Measurements from ENCODE around the gene CIC.

The CIC gene

GRCh38 chr19:42277821-42278451 lies 8.9 kb downstream of the CIC start:
- DNase-seq (ENCODE audit: low read depth), result no peak

GRCh38 chr19:42278452-42279154 lies 9.6 kb downstream of the CIC start:
- no peak for DNase-seq (ENCODE audit: low read depth)

GRCh38 chr19:42279155-42279901 lies 10.3 kb downstream of the CIC start:
- DNase-seq (ENCODE audit: low read depth), result no peak

GRCh38 chr19:42279902-42280814 lies 11.1 kb downstream of the CIC start:
- DNase-seq (ENCODE audit: low read depth), result peak; percentile 83

- no peak for DNase-seq (ENCODE audit: low read depth)
Observed at GRCh38 chr19:42280815-42281145, 11.7 kb downstream of the CIC start.

GRCh38 chr19:42281146-42281826 lies 12.2 kb downstream of the CIC start:
- no peak for DNase-seq (ENCODE audit: low read depth)

GRCh38 chr19:42281827-42282762 lies 13.0 kb downstream of the CIC start:
- DNase-seq (ENCODE audit: low read depth), result no peak

- no peak for DNase-seq (ENCODE audit: low read depth)
Observed at GRCh38 chr19:42282819-42283187, 13.8 kb downstream of the CIC start.

GRCh38 chr19:42283188-42284065 lies 14.4 kb downstream of the CIC start:
- DNase-seq (ENCODE audit: low read depth), result peak; percentile 94

GRCh38 chr19:42284066-42284501 lies 15.0 kb downstream of the CIC start:
- peak; percentile 82 for DNase-seq (ENCODE audit: low read depth)

- no peak for DNase-seq (ENCODE audit: low read depth)
Observed at GRCh38 chr19:42284591-42285341, 15.7 kb downstream of the CIC start.

GRCh38 chr19:42285541-42285941 lies 16.5 kb downstream of the CIC start:
- no peak for DNase-seq (ENCODE audit: low read depth)

- no peak for DNase-seq (ENCODE audit: low read depth)
Observed at GRCh38 chr19:42285988-42286348, 16.9 kb downstream of the CIC start.

- no peak for DNase-seq (ENCODE audit: low read depth)
Observed at GRCh38 chr19:42286349-42287016, 17.4 kb downstream of the CIC start.

GRCh38 chr19:42287017-42287826 lies 18.2 kb downstream of the CIC start:
- DNase-seq (ENCODE audit: low read depth), result no peak

- DNase-seq (ENCODE audit: low read depth), result no peak
Observed at GRCh38 chr19:42287827-42288107, 18.7 kb downstream of the CIC start.

- no peak for DNase-seq (ENCODE audit: low read depth)
Observed at GRCh38 chr19:42288387-42288786, 19.3 kb downstream of the CIC start.
